ENCODE data around the gene PKD2L2. TPM values are rescaled to one million over a fixed set of nuclear protein-coding genes. Genes with fewer than 3 reads are reported as not detected.

Gene PKD2L2
- total RNA-seq, 1 donor from 2014 or later, result not detected

GRCh38 chr5:137876101-137876500 lies 13.2 kb upstream of the PKD2L2 start:
- no peaks in the 10 kb centered on the region for H3K9me3 Mint-ChIP-seq
- no peaks in the 10 kb centered on the region for H3K36me3 Mint-ChIP-seq
- H3K4me3 Mint-ChIP-seq, result no peak overlapping the region
- no peaks in the 10 kb centered on the region for H3K27me3 Mint-ChIP-seq (ENCODE audit: low read depth)
- DNase-seq (ENCODE audit: low spot score in 2 of 2, unreplicated experiment in 2 of 2), result no peak
- no peak overlapping the region for H3K27ac Mint-ChIP-seq
- H3K4me1 Mint-ChIP-seq, result no peaks in the 10 kb centered on the region
- TF ChIP-seq CTCF (IDR thresholded peaks at IDR 0.05; ENCODE audit: unreplicated experiment), result no peak

GRCh38 chr5:137880313-137880712 lies 8.9 kb upstream of the PKD2L2 start:
- H3K27me3 Mint-ChIP-seq (ENCODE audit: low read depth), result no peaks in the 10 kb centered on the region
- H3K9me3 Mint-ChIP-seq, result no peaks in the 10 kb centered on the region
- H3K27ac Mint-ChIP-seq, result no peak overlapping the region
- TF ChIP-seq CTCF (IDR thresholded peaks at IDR 0.05; ENCODE audit: unreplicated experiment), result no peak
- DNase-seq (ENCODE audit: low spot score in 2 of 2, unreplicated experiment in 2 of 2), result no peak
- H3K36me3 Mint-ChIP-seq, result no peaks in the 10 kb centered on the region
- no peaks in the 10 kb centered on the region for H3K4me1 Mint-ChIP-seq
- H3K4me3 Mint-ChIP-seq, result no peak overlapping the region

GRCh38 chr5:137887831-137888230 lies 1.4 kb upstream of the PKD2L2 start:
- H3K36me3 Mint-ChIP-seq, result no peaks in the 10 kb centered on the region
- H3K9me3 Mint-ChIP-seq, result no peaks in the 10 kb centered on the region
- H3K27ac Mint-ChIP-seq, result no peak overlapping the region
- no peak overlapping the region for H3K4me3 Mint-ChIP-seq
- no peak for TF ChIP-seq CTCF (IDR thresholded peaks at IDR 0.05; ENCODE audit: unreplicated experiment)
- no peak for DNase-seq (ENCODE audit: low spot score in 2 of 2, unreplicated experiment in 2 of 2)
- no peaks in the 10 kb centered on the region for H3K27me3 Mint-ChIP-seq (ENCODE audit: low read depth)
- peaks cover 7% of the 10 kb centered on the region for H3K4me1 Mint-ChIP-seq

- Mint-ChIP-seq H3K36me3 (no peaks in the 10 kb centered on the region), H3K9me3 (no peaks in the 10 kb centered on the region), H3K27me3 (ENCODE audit: low read depth) (no peaks in the 10 kb centered on the region), H3K27ac (peak overlapping the region; percentile 47), H3K4me1 (peaks cover 7% of the 10 kb centered on the region), H3K4me3 (no peak overlapping the region)
- no peak for DNase-seq (ENCODE audit: low spot score in 2 of 2, unreplicated experiment in 2 of 2)
- TF ChIP-seq CTCF (IDR thresholded peaks at IDR 0.05; ENCODE audit: unreplicated experiment), result no peak
These were observed 793 bp upstream of the PKD2L2 start for GRCh38 chr5:137888466-137888862.

- TF ChIP-seq CTCF (IDR thresholded peaks at IDR 0.05; ENCODE audit: unreplicated experiment), result no peak
- Mint-ChIP-seq H3K9me3 (no peaks in the 10 kb centered on the region), H3K36me3 (no peaks in the 10 kb centered on the region), H3K27me3 (ENCODE audit: low read depth) (no peaks in the 10 kb centered on the region), H3K4me1 (peaks cover 7% of the 10 kb centered on the region), H3K4me3 (no peak overlapping the region), H3K27ac (no peak overlapping the region)
- DNase-seq (ENCODE audit: low spot score in 2 of 2, unreplicated experiment in 2 of 2), result no peak
These were observed 1.6 kb downstream of the PKD2L2 start for GRCh38 chr5:137890845-137891244.

- Mint-ChIP-seq H3K27me3 (ENCODE audit: low read depth) (no peaks in the 10 kb centered on the region), H3K36me3 (no peaks in the 10 kb centered on the region), H3K4me1 (peaks cover 7% of the 10 kb centered on the region), H3K27ac (no peak overlapping the region), H3K4me3 (no peak overlapping the region), H3K9me3 (no peaks in the 10 kb centered on the region)
- peak; percentile 74 for TF ChIP-seq CTCF (IDR thresholded peaks at IDR 0.05; ENCODE audit: unreplicated experiment)
- no peak for DNase-seq (ENCODE audit: low spot score in 2 of 2, unreplicated experiment in 2 of 2)
These were observed 2.6 kb downstream of the PKD2L2 start for GRCh38 chr5:137891849-137892248.

Data from mesothelial cell of epicardium (in vitro differentiated cells).